ENCODE results near the gene CEBPG.

GRCh38 chr19:33391631-33392249 lies 18.2 kb downstream of the CEBPG start:
- no peak for TF ChIP-seq CTCF (conservative IDR thresholded peaks at IDR 0.05)
- TF ChIP-seq EZH2 (IDR thresholded peaks at IDR 0.05; ENCODE audit: low read depth) = no peak
